ENCODE results near the gene ZNRD2. TPM values are rescaled to one million over a fixed set of nuclear protein-coding genes. Genes with fewer than 3 reads are reported as not detected.

Gene ZNRD2
- total RNA-seq, 1 experiment from 2014 or later = 45.8 TPM

DNA sequence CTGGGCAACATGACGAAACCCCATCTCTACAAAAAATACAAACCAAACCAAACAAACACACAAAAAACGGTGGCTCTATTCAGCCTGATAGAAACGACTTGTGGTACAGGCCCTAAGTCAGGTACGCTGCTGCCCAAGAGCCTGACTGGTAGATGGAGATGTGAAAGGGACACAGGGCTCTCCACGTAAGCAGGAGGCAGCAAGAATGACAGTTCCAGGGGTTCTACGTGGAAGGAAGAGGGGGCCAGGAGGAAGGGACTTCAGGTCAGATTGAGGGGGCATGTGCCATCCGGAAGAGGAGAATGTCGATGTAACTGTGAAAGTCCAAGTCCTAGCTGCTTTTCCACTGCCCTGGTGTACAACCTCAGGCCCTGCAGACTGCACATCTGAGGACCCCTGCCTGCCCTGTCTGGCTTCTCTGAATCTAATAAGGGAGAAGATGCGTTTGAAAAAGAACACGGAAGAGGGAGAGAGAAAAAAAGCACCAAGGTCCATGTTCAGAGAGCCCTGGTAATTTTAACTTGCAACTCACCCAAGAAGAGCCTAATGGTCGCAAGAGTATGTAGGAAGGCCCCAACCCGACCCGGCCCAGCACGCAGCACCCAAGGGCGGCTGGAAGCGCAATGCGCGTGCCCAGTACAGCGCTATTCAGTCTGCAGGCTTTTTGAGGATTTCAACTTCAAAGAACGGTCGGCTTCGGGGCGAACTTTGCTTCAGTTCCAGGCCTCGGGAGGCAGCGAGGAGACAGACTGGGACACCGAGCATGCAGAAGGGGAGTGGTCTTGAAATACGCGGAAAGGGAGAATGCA, 909 bp upstream of the ZNRD2 start:
- Histone ChIP-seq H3K9ac (ENCODE audit: extremely low read depth, insufficient read length, low read length) (peak overlapping the region; percentile 20), H3K4me2 (ENCODE audit: insufficient read depth, insufficient read length, low read length) (peak overlapping the region; percentile 78), H3K23ac (ENCODE audit: insufficient read length, low read depth, low read length) (no peak overlapping the region), H3K14ac (ENCODE audit: insufficient read depth, low read length) (no peak overlapping the region), H3K9me3 (ENCODE audit: control insufficient read depth, low read depth, low read length) (no peaks in the 10 kb centered on the region), H2AFZ (ENCODE audit: low read length) (no peak overlapping the region), H4K8ac (replicated peaks; ENCODE audit: insufficient read length, low read depth, low read length) (no peak overlapping the region), H4K91ac (ENCODE audit: insufficient read length, low read depth, low read length) (no peak overlapping the region), H3K4ac (ENCODE audit: low read depth, low read length) (no peak overlapping the region), H2BK5ac (ENCODE audit: insufficient read length, low read length) (no peak overlapping the region), H2BK15ac (ENCODE audit: low read depth, low read length) (no peak overlapping the region), H4K5ac (ENCODE audit: insufficient read length, low read depth, low read length) (no peak overlapping the region), H4K20me1 (ENCODE audit: control insufficient read depth, insufficient read depth, insufficient read length) (no peaks in the 10 kb centered on the region), H3K23me2 (ENCODE audit: insufficient read length, low read depth, low read length, poor library complexity, severe bottlenecking) (peaks cover 19% of the 10 kb centered on the region), H2AK5ac (ENCODE audit: insufficient read length, low read length) (no peak overlapping the region), H3K27me3 (ENCODE audit: insufficient read depth, low read length) (no peaks in the 10 kb centered on the region; the same call in 1 of the 2 replicates), H3K18ac (ENCODE audit: insufficient read length, low read depth, low read length) (peak overlapping the region; percentile 7), H3K27ac (ENCODE audit: insufficient read length, low read depth, low read length) (no peak overlapping the region), H3T11ph (ENCODE audit: low read length) (no peak overlapping the region), H2BK120ac (ENCODE audit: low read depth, low read length, poor library complexity, severe bottlenecking) (no peak overlapping the region), H3K79me2 (ENCODE audit: insufficient read depth, low read length) (no peaks in the 10 kb centered on the region; the same call in 1 of the 2 replicates), H3K4me1 (ENCODE audit: insufficient read depth, low read length) (no peaks in the 10 kb centered on the region; the same call in 1 of the 2 replicates), H2BK12ac (ENCODE audit: insufficient read length, low read depth, low read length) (no peak overlapping the region), H3K56ac (ENCODE audit: insufficient read length, low read depth, low read length) (no peak overlapping the region), H3K79me1 (ENCODE audit: insufficient read depth, low read depth, low read length, poor library complexity, severe bottlenecking) (peaks cover 4% of the 10 kb centered on the region), H2BK20ac (ENCODE audit: low read depth, low read length, poor library complexity, severe bottlenecking) (no peak overlapping the region)
- no peak for DNase-seq
- Mint-ChIP-seq H3K4me1 (peaks cover 23 to 37% of the 10 kb centered on the region in 2 experiments), H3K4me3 (peak overlapping the region; percentile 99), H3K36me3 (ENCODE audit: insufficient read depth in 1 of 3, low read depth in 3 of 3) (peaks cover 6 to 14% (median 9%) of the 10 kb centered on the region in 3 experiments; a peak in 6 of 7 replicates), H3K27ac (peak overlapping the region; percentile 14 to 98 (median 95); a peak in 6 of 7 replicates), H3K27me3 (ENCODE audit: low read depth) (no peaks in the 10 kb centered on the region; the same call in 1 of the 2 replicates), H3K9me3 (no peaks in the 10 kb centered on the region; a peak in 1 of 5 replicates)
- WGBS (ENCODE audit: extremely low coverage, insufficient read length, low lambda C conversion rate) = no CpG with 5 or more reads among the region's 28 CpGs
- TF ChIP-seq, protein P1, sequence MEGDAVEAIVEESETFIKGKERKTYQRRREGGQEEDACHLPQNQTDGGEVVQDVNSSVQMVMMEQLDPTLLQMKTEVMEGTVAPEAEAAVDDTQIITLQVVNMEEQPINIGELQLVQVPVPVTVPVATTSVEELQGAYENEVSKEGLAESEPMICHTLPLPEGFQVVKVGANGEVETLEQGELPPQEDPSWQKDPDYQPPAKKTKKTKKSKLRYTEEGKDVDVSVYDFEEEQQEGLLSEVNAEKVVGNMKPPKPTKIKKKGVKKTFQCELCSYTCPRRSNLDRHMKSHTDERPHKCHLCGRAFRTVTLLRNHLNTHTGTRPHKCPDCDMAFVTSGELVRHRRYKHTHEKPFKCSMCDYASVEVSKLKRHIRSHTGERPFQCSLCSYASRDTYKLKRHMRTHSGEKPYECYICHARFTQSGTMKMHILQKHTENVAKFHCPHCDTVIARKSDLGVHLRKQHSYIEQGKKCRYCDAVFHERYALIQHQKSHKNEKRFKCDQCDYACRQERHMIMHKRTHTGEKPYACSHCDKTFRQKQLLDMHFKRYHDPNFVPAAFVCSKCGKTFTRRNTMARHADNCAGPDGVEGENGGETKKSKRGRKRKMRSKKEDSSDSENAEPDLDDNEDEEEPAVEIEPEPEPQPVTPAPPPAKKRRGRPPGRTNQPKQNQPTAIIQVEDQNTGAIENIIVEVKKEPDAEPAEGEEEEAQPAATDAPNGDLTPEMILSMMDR (conservative IDR thresholded peaks at IDR 0.05) = no peak

All from H9 (cell line).